PFSK-1 (cell line): Measurements from ENCODE around the gene LLPH. TPM values are rescaled to one million over a fixed set of nuclear protein-coding genes. Genes with fewer than 3 reads are reported as not detected.

ENCODE experiments used
- FOXP2 ChIP-seq: optimal IDR thresholded peaks from 2 replicates; pipeline ENCODE3; 2011; ENCODE audit warnings: borderline replicate concordance, control low read depth, inconsistent platforms; ENCODE audit not compliant: insufficient read depth; ENCODE audit errors: extremely low read length, extremely low read depth
- POLR2AphosphoS5 ChIP-seq: IDR thresholded peaks from 2 replicates; pipeline ENCODE4 v1.6.1; 2012; ENCODE audit warnings: low read depth, mild to moderate bottlenecking, control low read depth, low read length, moderate library complexity
- REST ChIP-seq, 2 experiments: IDR thresholded peaks; 2 replicates each; pipeline versions ENCODE4 v1.6.1 to v1.8.0; 2011 to 2012; ENCODE audit warnings: low read depth in 2 of 2, low read length in 2 of 2, control low read depth in 1 of 2, inconsistent platforms in 1 of 2, mild to moderate bottlenecking in 1 of 2, moderate library complexity in 1 of 2; ENCODE audit not compliant: insufficient read depth in 1 of 2
- SIN3A ChIP-seq: IDR thresholded peaks from 2 replicates; pipeline ENCODE4 v1.6.1; 2012; ENCODE audit warnings: mild to moderate bottlenecking, low read length, moderate library complexity, borderline replicate concordance; ENCODE audit not compliant: insufficient read depth
- TAF1 ChIP-seq: IDR thresholded peaks from 2 replicates; pipeline ENCODE4 v1.6.1; 2012; ENCODE audit warnings: low read length, control low read depth, borderline replicate concordance; ENCODE audit not compliant: insufficient read depth
- polyA plus RNA-seq: library from polyadenylated mRNA; unstranded; fragments of >200 nt; gene quantifications from one replicate; pipeline ENCODE4 v1.2.1, GENCODE V29; 2012; ENCODE audit warnings: low read depth, missing spikeins; ENCODE audit not compliant: insufficient read length

Gene LLPH
- polyA plus RNA-seq: 11.7 TPM

GRCh38 chr12:66130267-66131066 lies at the start of gene LLPH:
Gene LLPH (minus strand): TSS chr12:66130750. CDS start chr12:66129106, 1,644 bp downstream.
- peak; percentile 97 for TF ChIP-seq POLR2AphosphoS5
- TF ChIP-seq TAF1: peak; percentile 91
- TF ChIP-seq REST (IDR thresholded peaks at IDR 0.05; ENCODE audit: insufficient read depth in 1 of 2, low read depth in 2 of 2, low read length in 2 of 2): 0 out of 4 replicates have a peak, but pooled peaks have one; percentile 13 to 18
- TF ChIP-seq SIN3A: peak; percentile 79; the same call in 1 of the 2 replicates
- TF ChIP-seq FOXP2: no peak

- TF ChIP-seq TAF1 (no peak), POLR2AphosphoS5 (no peak), SIN3A (no peak), FOXP2 (no peak), REST (IDR thresholded peaks at IDR 0.05; ENCODE audit: insufficient read depth in 1 of 2, low read depth in 2 of 2, low read length in 2 of 2) (no peak)
Observed at GRCh38 chr12:66176105-66176900, 45.8 kb upstream of the LLPH start.

GRCh38 chr12:66170606-66171005 lies 40.1 kb upstream of the LLPH start:
- TF ChIP-seq REST (IDR thresholded peaks at IDR 0.05; ENCODE audit: insufficient read depth in 1 of 2, low read depth in 2 of 2, low read length in 2 of 2) (no peak), FOXP2 (no peak), TAF1 (no peak), SIN3A (no peak)

GRCh38 chr12:66169221-66170170 lies 38.9 kb upstream of the LLPH start, which contains the start of gene TMBIM4:
Gene TMBIM4 (minus strand): TSS chr12:66169996. CDS start chr12:66169951, 45 bp downstream.
- TF ChIP-seq TAF1 (peak; percentile 71), SIN3A (peak; percentile 41; the same call in 1 of the 2 replicates), POLR2AphosphoS5 (peak; percentile 83), REST (IDR thresholded peaks at IDR 0.05; ENCODE audit: insufficient read depth in 1 of 2, low read depth in 2 of 2, low read length in 2 of 2) (peak; percentile 16 to 45; a peak in 1 of 4 replicates), FOXP2 (no peak)
